Right lobe of liver (tissue), 6 donors: ENCODE results near the gene ATG2A. TPM values are rescaled to one million over a fixed set of nuclear protein-coding genes. Genes with fewer than 3 reads are reported as not detected.

Source experiments
- ATAC-seq, 4 donors: fragments of 200-7000 bp; cut with Tn5 transposase; one replicate each; pipeline ENCODE4 v1.9.1; 2020; ENCODE audit warnings: mild to moderate bottlenecking in 4 of 4, moderate library complexity in 4 of 4
- DNase-seq, 3 donors: peaks; one replicate each; pipeline ENCODE4 v3.0.0-alpha.2; 2020
- H3K27ac ChIP-seq, 3 donors: fragments of 200-600 bp; one replicate each; pipeline ENCODE4 v1.8.0; 2022
- H3K27me3 ChIP-seq, 2 donors: fragments of 200-600 bp; one replicate each; pipeline ENCODE4 v1.8.0; 2022
- H3K36me3 ChIP-seq, 4 donors: fragments of 200-600 bp; sonication (generic) in 1 of 4; one replicate each; pipeline versions ENCODE4 v1.5.1 to v1.8.0; 2017 to 2022; ENCODE audit warnings: control low read depth in 1 of 4
- H3K4me1 ChIP-seq, 4 donors: fragments of 200-600 bp; sonication (generic) in 1 of 4; one replicate each; pipeline versions ENCODE4 v1.5.1 to v1.8.0; 2017 to 2022; ENCODE audit warnings: control low read depth in 1 of 4
- H3K4me3 ChIP-seq, 3 donors: fragments of 200-600 bp; one replicate each; pipeline ENCODE4 v1.8.0; 2022
- H3K9me3 ChIP-seq, 4 donors: fragments of 200-600 bp; sonication (generic) in 1 of 4; one replicate each; pipeline versions ENCODE4 v1.5.1 to v1.8.0; 2017 to 2022; ENCODE audit warnings: control low read depth in 1 of 4
- CTCF ChIP-seq, 4 donors: fragments of 200-600 bp in 3 of 4; fragments of 450-650 bp in 1 of 4; IDR thresholded peaks; one replicate each; pipeline versions ENCODE4 v1.5.1 to v1.8.0; 2016 to 2022; ENCODE audit warnings: antibody characterized with exemption in 4 of 4, mild to moderate bottlenecking in 2 of 4
- POLR2A ChIP-seq: fragments of 450-650 bp; IDR thresholded peaks from one replicate; pipeline ENCODE4 v1.6.1; 2017; ENCODE audit warnings: antibody characterized with exemption, mild to moderate bottlenecking
- WGBS: methylation state at CpG from one replicate; pipeline ENCODE4 v1.1.6; 2018; ENCODE audit warnings: low coverage, low lambda C conversion rate; ENCODE audit not compliant: insufficient coverage; ENCODE audit errors: missing lambda C conversion rate; 5-methylcytosine and 5-hydroxymethylcytosine counted together
- intact Hi-C, 2 donors: fragments of 100-400 bp; cut with DNase I; formaldehyde crosslinking; loops; one replicate each; pipeline versions ENCODE4 v1.11.2 to v1.14.1; 2022
- total RNA-seq, 6 experiments: library from RNA; depleted of rRNA in 2 of 6; stranded (reverse); fragments of >200 nt in 2 of 6; fragmentation: NEBNext Ultra II Directional in 3 of 6; extraction: Animal tissue kit (Norgen Biotek cat#: 25700) in 3 of 6; gene quantifications; one replicate each; pipeline versions ENCODE4 v1.1.0 to v1.2.4, GENCODE V29; 2016 to 2023
- donor health status: DM: no; HTN: yes; CAD: no.
- donor health status: DM: no; HTN: no; CAD: no.
- donor health status: DM: no; HTN: no; CAD: no.
- donor health status: DM: no; HTN: yes; CAD: no.
- donor health status: DM: no; HTN: yes; CAD: no.

Gene ATG2A
- total RNA-seq, 6 experiments from 2014 or later, result 26.4 to 42.9 (median 32.2) TPM

GRCh38 chr11:64883575-64883974 lies 33.4 kb downstream of the ATG2A start:
- no peak for TF ChIP-seq CTCF (IDR thresholded peaks at IDR 0.05)
- no peak for TF ChIP-seq POLR2A
- no peak for DNase-seq
- no peaks in the 10 kb centered on the region for H3K27me3 ChIP-seq
- H3K27ac ChIP-seq, result no peak overlapping the region
- H3K9me3 ChIP-seq, result no peaks in the 10 kb centered on the region
- H3K4me1 ChIP-seq, result peaks cover 0 to 30% (median 3%) of the 10 kb centered on the region in 4 donors
- no CpG with 5 or more reads among the region's 5 CpGs for WGBS
- no peak overlapping the region for H3K4me3 ChIP-seq
- H3K36me3 ChIP-seq, result no peaks in the 10 kb centered on the region
- intact Hi-C loops, result no loop called here
- no peak for ATAC-seq

- Histone ChIP-seq H3K27me3 (no peaks in the 10 kb centered on the region), H3K4me3 (no peak overlapping the region), H3K27ac (no peak overlapping the region), H3K9me3 (no peaks in the 10 kb centered on the region), H3K4me1 (peaks cover 0 to 20% (median 0%) of the 10 kb centered on the region in 4 donors), H3K36me3 (no peaks in the 10 kb centered on the region)
- 77% methylated on average over 5 of the region's 5 CpGs for WGBS
- no peak for TF ChIP-seq CTCF (IDR thresholded peaks at IDR 0.05)
- no peak for TF ChIP-seq POLR2A
- DNase-seq (no peak), ATAC-seq (no peak)
- intact Hi-C loops, result no loop called here
These were observed 34.8 kb downstream of the ATG2A start for GRCh38 chr11:64882243-64882642.

GRCh38 chr11:64881476-64881875 lies 35.5 kb downstream of the ATG2A start:
- Histone ChIP-seq H3K27ac (no peak overlapping the region), H3K9me3 (no peaks in the 10 kb centered on the region), H3K4me1 (peaks cover 0 to 28% (median 3%) of the 10 kb centered on the region in 4 donors), H3K4me3 (no peak overlapping the region), H3K36me3 (no peaks in the 10 kb centered on the region), H3K27me3 (no peaks in the 10 kb centered on the region)
- TF ChIP-seq POLR2A (no peak), CTCF (IDR thresholded peaks at IDR 0.05) (no peak)
- DNase-seq, result no peak
- ATAC-seq, result no peak
- 96% methylated on average over 4 of the region's 8 CpGs for WGBS
- intact Hi-C loops, result no loop called here

GRCh38 chr11:64880240-64881001 lies 36.6 kb downstream of the ATG2A start:
- H3K27me3 ChIP-seq, result no peaks in the 10 kb centered on the region
- H3K36me3 ChIP-seq, result no peaks in the 10 kb centered on the region
- no peak overlapping the region for H3K4me3 ChIP-seq
- no peak for DNase-seq
- H3K9me3 ChIP-seq, result no peaks in the 10 kb centered on the region
- no peak for ATAC-seq
- peak overlapping the region in 1 of 3 donors; percentile 29 for H3K27ac ChIP-seq
- no peak for TF ChIP-seq CTCF (IDR thresholded peaks at IDR 0.05)
- TF ChIP-seq POLR2A, result no peak
- WGBS, result 31% methylated on average over 5 of the region's 14 CpGs
- intact Hi-C loops, result no loop called here
- H3K4me1 ChIP-seq, result peaks cover 0 to 28% (median 8%) of the 10 kb centered on the region in 4 donors
